Measurements from ENCODE around the gene ANKMY1.
A peak's percentile ranks its signal among the peaks of the same experiment; 100 is the strongest.

ANKMY1 gene, protein sequence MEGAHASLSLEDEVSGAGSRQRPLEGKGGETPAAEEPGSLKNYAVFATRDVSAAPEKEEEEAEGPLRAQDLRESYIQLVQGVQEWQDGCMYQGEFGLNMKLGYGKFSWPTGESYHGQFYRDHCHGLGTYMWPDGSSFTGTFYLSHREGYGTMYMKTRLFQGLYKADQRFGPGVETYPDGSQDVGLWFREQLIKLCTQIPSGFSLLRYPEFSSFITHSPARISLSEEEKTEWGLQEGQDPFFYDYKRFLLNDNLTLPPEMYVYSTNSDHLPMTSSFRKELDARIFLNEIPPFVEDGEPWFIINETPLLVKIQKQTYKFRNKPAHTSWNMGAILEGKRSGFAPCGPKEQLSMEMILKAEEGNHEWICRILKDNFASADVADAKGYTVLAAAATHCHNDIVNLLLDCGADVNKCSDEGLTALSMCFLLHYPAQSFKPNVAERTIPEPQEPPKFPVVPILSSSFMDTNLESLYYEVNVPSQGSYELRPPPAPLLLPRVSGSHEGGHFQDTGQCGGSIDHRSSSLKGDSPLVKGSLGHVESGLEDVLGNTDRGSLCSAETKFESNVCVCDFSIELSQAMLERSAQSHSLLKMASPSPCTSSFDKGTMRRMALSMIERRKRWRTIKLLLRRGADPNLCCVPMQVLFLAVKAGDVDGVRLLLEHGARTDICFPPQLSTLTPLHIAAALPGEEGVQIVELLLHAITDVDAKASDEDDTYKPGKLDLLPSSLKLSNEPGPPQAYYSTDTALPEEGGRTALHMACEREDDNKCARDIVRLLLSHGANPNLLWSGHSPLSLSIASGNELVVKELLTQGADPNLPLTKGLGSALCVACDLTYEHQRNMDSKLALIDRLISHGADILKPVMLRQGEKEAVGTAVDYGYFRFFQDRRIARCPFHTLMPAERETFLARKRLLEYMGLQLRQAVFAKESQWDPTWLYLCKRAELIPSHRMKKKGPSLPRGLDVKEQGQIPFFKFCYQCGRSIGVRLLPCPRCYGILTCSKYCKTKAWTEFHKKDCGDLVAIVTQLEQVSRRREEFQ

GRCh38 chr2:240557808-240558207, at the start of gene ANKMY1:
TSS of gene ANKMY1 (minus strand) at chr2:240557988. CDS start at chr2:240557335, 653 bp downstream.
- peaks cover 4% of the 10 kb centered on the region for H3K36me3 Mint-ChIP-seq
- peaks cover 26% of the 10 kb centered on the region for H3K4me1 Mint-ChIP-seq
- H3K27me3 Mint-ChIP-seq = no peaks in the 10 kb centered on the region
- no peaks in the 10 kb centered on the region for H3K9me3 Mint-ChIP-seq
- H3K4me3 Mint-ChIP-seq = peak within 1 kb of the TSS; percentile 85
- DNase-seq (ENCODE audit: low spot score in 2 of 2) = no peak
- ATAC-seq (ENCODE audit: low read depth) = no peak
- no peak within 1 kb of the TSS for H3K27ac Mint-ChIP-seq

- H3K9me3 Mint-ChIP-seq = no peaks in the 10 kb centered on the region
- no peak overlapping the region for H3K4me3 Mint-ChIP-seq
- H3K27ac Mint-ChIP-seq = no peak overlapping the region
- no peaks in the 10 kb centered on the region for H3K4me1 Mint-ChIP-seq
- no peaks in the 10 kb centered on the region for H3K27me3 Mint-ChIP-seq
- ATAC-seq (ENCODE audit: low read depth) (no peak), DNase-seq (ENCODE audit: low spot score in 2 of 2) (no peak)
- H3K36me3 Mint-ChIP-seq = peaks cover 5% of the 10 kb centered on the region
Measured at GRCh38 chr2:240605867-240606743, 48.3 kb upstream of the ANKMY1 start.

- no peaks in the 10 kb centered on the region for H3K27me3 Mint-ChIP-seq
Measured at GRCh38 chr2:240604939-240605716, 47.3 kb upstream of the ANKMY1 start.

DNA sequence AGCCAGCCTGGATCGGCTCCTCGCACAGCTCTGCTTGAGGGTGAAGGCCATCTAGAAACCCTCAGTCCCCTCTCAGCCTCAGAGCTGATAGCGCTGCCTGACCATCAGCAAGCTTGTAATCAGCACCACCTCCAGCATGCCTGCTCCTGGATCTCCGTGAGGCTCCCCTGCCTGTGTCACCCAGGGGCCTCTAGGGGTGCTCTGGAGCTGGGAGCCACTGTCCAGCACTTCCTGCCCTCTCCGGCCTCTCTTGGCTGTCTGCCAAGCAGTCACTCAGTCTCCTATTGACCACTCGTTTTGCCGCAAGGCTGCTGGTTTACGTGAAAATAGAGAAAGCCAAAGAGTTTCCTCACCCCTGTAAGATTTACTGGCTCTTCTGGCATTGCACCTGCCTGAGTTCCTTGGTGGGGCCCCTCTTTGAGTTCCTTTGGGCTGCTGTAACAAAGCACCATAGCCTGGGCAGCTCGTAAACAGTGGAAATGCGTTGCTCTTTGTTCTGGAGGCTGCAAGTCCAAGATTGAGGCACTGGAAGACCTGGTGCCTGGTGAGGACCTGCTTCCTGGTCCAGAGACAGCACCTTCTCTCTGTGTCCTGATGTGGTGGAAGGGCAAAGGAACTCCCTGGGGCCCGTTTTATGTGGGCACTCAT, 46.6 kb upstream of the ANKMY1 start:
- no peaks in the 10 kb centered on the region for H3K4me1 Mint-ChIP-seq
- H3K36me3 Mint-ChIP-seq = peaks cover 5% of the 10 kb centered on the region
- H3K27ac Mint-ChIP-seq = no peak overlapping the region
- no peaks in the 10 kb centered on the region for H3K9me3 Mint-ChIP-seq
- H3K27me3 Mint-ChIP-seq = no peaks in the 10 kb centered on the region
- DNase-seq (ENCODE audit: low spot score in 2 of 2) (no peak), ATAC-seq (ENCODE audit: low read depth) (no peak)
- H3K4me3 Mint-ChIP-seq = no peak overlapping the region

More at GRCh38 chr2:240604939-240605716, 47.3 kb upstream of the ANKMY1 start:
- no peak overlapping the region for H3K4me3 Mint-ChIP-seq
- ATAC-seq (ENCODE audit: low read depth) = no peak
- H3K4me1 Mint-ChIP-seq = no peaks in the 10 kb centered on the region
- H3K36me3 Mint-ChIP-seq = peaks cover 5% of the 10 kb centered on the region
- DNase-seq (ENCODE audit: low spot score in 2 of 2) = no peak
- H3K27ac Mint-ChIP-seq = no peak overlapping the region
- H3K9me3 Mint-ChIP-seq = no peaks in the 10 kb centered on the region

GRCh38 chr2:240603846-240604245, 46.1 kb upstream of the ANKMY1 start:
- no peak for ATAC-seq (ENCODE audit: low read depth)
- no peaks in the 10 kb centered on the region for H3K27me3 Mint-ChIP-seq

DNA sequence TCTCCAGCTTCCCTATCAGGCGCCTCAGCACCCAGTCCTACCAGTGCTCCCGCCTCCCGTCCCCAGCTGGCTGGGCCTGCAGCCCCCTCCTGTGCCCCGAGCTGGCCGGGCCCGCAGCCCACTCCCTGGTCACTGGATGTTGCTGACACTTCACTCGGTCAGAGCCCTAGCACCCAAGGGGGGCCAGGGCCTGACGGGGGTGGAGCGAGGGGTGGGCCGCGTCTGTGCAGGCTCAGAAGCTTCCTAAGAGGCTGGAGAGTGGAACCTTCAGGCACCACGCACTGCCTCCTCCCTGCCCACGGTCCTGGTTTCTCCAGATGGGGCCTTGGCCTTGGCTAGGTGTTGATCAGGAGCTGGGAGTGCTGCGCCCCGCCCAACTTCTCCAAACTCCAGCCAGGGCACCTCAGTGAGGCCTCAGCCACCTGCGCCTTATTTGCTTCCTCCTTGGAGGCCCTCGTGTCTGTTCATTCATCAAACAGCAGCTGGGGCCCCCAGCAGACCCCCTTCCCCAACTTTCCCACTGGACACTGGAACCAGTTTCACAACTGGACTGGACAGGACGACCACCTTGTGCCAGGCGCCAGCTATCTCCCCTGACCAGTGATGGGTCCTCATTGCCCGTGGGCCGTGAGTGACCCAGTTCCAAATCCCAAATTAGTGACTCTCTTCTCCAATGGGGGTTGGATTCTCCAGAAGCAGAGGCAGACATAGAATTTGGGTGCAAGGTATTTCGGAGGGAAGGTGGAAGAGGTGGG, 45.5 kb upstream of the ANKMY1 start:
- H3K27ac Mint-ChIP-seq = no peak overlapping the region
- H3K4me1 Mint-ChIP-seq = no peaks in the 10 kb centered on the region

More at GRCh38 chr2:240603846-240604245, 46.1 kb upstream of the ANKMY1 start:
- DNase-seq (ENCODE audit: low spot score in 2 of 2) = no peak
- H3K4me3 Mint-ChIP-seq = no peak overlapping the region
- H3K4me1 Mint-ChIP-seq = no peaks in the 10 kb centered on the region
- no peaks in the 10 kb centered on the region for H3K9me3 Mint-ChIP-seq
- peaks cover 8% of the 10 kb centered on the region for H3K36me3 Mint-ChIP-seq
- H3K27ac Mint-ChIP-seq = no peak overlapping the region

DNA sequence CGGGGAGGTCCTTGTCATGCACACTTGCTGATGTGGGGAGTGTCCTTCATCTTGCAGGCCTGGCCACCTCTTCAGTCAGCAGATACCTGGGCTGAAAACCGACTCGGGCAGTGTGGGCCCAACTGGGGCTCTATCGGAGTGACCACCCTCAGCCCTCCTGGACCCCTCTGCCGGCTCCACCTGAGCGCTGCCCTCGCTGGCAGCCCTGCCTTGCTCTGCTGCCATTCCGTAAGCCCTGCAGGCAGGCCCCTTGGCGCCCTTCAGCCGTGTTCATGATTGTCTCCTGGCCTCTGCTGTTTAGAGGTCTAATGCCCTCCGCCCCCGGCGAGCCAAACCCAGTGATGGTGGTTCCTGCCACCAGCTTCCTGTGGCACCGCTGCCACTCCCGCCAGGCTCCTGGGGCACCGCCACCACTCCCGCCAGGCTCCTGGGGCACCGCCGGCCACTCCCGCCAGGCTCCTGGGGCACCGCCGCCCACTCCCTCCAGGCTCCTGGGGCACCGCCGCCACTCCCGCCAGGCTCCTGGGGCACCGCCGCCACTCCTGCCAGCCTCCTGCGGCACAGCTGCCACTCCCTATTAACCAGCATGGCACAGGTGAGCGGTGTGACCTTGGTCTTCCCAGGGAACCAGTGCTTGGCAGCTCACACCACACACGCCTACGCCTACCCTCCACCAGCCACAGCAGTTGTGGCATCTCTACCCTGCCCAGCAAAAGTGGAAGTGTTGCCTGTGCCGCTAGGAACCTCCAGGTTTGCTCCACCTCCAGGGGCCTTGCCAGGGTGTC, 44.7 kb upstream of the ANKMY1 start:
- Mint-ChIP-seq H3K4me1 (no peaks in the 10 kb centered on the region), H3K27ac (no peak overlapping the region), H3K36me3 (peaks cover 8% of the 10 kb centered on the region), H3K9me3 (no peaks in the 10 kb centered on the region), H3K4me3 (no peak overlapping the region), H3K27me3 (no peaks in the 10 kb centered on the region)
- DNase-seq (ENCODE audit: low spot score in 2 of 2) = no peak
- no peak for ATAC-seq (ENCODE audit: low read depth)

More for the DNA sequence above, 45.5 kb upstream of the ANKMY1 start:
- ATAC-seq (ENCODE audit: low read depth) (no peak), DNase-seq (ENCODE audit: low spot score in 2 of 2) (no peak)
- peaks cover 8% of the 10 kb centered on the region for H3K36me3 Mint-ChIP-seq
- H3K4me3 Mint-ChIP-seq = no peak overlapping the region
- no peaks in the 10 kb centered on the region for H3K27me3 Mint-ChIP-seq
- no peaks in the 10 kb centered on the region for H3K9me3 Mint-ChIP-seq

GRCh38 chr2:240601831-240602160, 44.0 kb upstream of the ANKMY1 start:
- Mint-ChIP-seq H3K4me1 (no peaks in the 10 kb centered on the region), H3K9me3 (no peaks in the 10 kb centered on the region), H3K27me3 (no peaks in the 10 kb centered on the region), H3K27ac (no peak overlapping the region), H3K36me3 (peaks cover 8% of the 10 kb centered on the region), H3K4me3 (no peak overlapping the region)
- DNase-seq (ENCODE audit: low spot score in 2 of 2) = no peak
- ATAC-seq (ENCODE audit: low read depth) = no peak

GRCh38 chr2:240601061-240601830, 43.5 kb upstream of the ANKMY1 start:
- Mint-ChIP-seq H3K4me3 (no peak overlapping the region), H3K4me1 (no peaks in the 10 kb centered on the region), H3K27ac (no peak overlapping the region), H3K36me3 (peaks cover 8% of the 10 kb centered on the region), H3K9me3 (no peaks in the 10 kb centered on the region), H3K27me3 (no peaks in the 10 kb centered on the region)
- ATAC-seq (ENCODE audit: low read depth) (no peak), DNase-seq (ENCODE audit: low spot score in 2 of 2) (no peak)

- ATAC-seq (ENCODE audit: low read depth) (no peak), DNase-seq (ENCODE audit: low spot score in 2 of 2) (no peak)
- H3K4me1 Mint-ChIP-seq = no peaks in the 10 kb centered on the region
- H3K9me3 Mint-ChIP-seq = no peaks in the 10 kb centered on the region
- peaks cover 8% of the 10 kb centered on the region for H3K36me3 Mint-ChIP-seq
- H3K4me3 Mint-ChIP-seq = no peak overlapping the region
- no peak overlapping the region for H3K27ac Mint-ChIP-seq
- H3K27me3 Mint-ChIP-seq = no peaks in the 10 kb centered on the region
Measured at GRCh38 chr2:240600451-240600961, 42.7 kb upstream of the ANKMY1 start.

DNA sequence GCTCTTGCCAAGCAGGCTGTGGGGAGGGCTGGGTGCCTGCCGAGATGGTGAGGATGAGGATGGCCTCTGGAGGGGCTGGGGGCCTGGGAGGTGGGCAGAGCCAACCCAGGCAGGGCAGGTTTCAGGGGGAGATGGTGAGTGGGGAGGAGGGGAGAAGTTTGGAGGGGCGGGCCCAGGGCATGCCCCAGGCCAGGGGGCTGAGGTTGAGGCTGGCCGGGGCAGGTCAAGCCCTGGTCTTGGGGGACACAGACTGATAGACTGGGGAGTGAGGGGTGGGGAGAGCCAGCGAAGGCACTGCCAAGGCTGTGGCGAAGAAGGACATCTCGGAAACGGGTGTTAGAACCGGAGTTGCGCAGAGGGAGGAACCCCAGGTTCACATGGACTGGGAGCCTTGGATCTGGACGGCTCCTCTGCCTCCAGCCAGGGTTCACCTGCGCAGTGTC, 41.4 kb upstream of the ANKMY1 start:
- Mint-ChIP-seq H3K27ac (no peak overlapping the region), H3K36me3 (peaks cover 8% of the 10 kb centered on the region), H3K27me3 (no peaks in the 10 kb centered on the region), H3K9me3 (no peaks in the 10 kb centered on the region), H3K4me3 (no peak overlapping the region), H3K4me1 (no peaks in the 10 kb centered on the region)
- DNase-seq (ENCODE audit: low spot score in 2 of 2) (no peak), ATAC-seq (ENCODE audit: low read depth) (no peak)
